Uterus (tissue), 4 donors: Measurements from ENCODE around the gene OAS3. TPM values are rescaled to one million over a fixed set of nuclear protein-coding genes. Genes with fewer than 3 reads are reported as not detected.
"Not testable (repeated sequence)": the region's sequence is repeated elsewhere in the genome, so short reads cannot be mapped to it uniquely, and the experiment has no call there.

Source experiments
- DNase-seq, 2 donors: peaks; one replicate each; pipeline ENCODE4 v3.0.0-alpha.2; 2019 to 2020
- H3K27ac ChIP-seq, 2 donors: fragments of 200-600 bp; sonication (generic); 1 replicate in 1 of 2; 2 replicates in 1 of 2; pipeline ENCODE4 v1.5.1; 2016 to 2018
- H3K27me3 ChIP-seq, 2 donors: fragments of 200-600 bp; sonication (generic); one replicate each; pipeline ENCODE4 v1.5.1; 2018 to 2019; ENCODE audit warnings: control low read depth in 1 of 2
- H3K36me3 ChIP-seq, 2 donors: fragments of 200-600 bp; sonication (generic); one replicate each; pipeline ENCODE4 v1.5.1; 2019; ENCODE audit warnings: control low read depth in 1 of 2
- H3K4me1 ChIP-seq, 2 donors: fragments of 200-600 bp; sonication (generic); one replicate each; pipeline ENCODE4 v1.5.1; 2018 to 2019; ENCODE audit warnings: control low read depth in 1 of 2
- H3K4me3 ChIP-seq, 2 donors: fragments of 200-600 bp; sonication (generic); 1 replicate in 1 of 2; 2 replicates in 1 of 2; pipeline ENCODE4 v1.5.1; 2018 to 2019; ENCODE audit warnings: mild to moderate bottlenecking in 1 of 2
- H3K9me3 ChIP-seq, 2 donors: fragments of 200-600 bp; sonication (generic); one replicate each; pipeline ENCODE4 v1.5.1; 2019; ENCODE audit warnings: control low read depth in 1 of 2
- POLR2A ChIP-seq, 2 donors: fragments of 450-650 bp; IDR thresholded peaks; one replicate each; pipeline ENCODE4 v1.6.1; 2016; ENCODE audit warnings: antibody characterized with exemption in 2 of 2, mild to moderate bottlenecking in 1 of 2, moderate library complexity in 1 of 2
- intact Hi-C: fragments of 100-400 bp; cut with DNase I; formaldehyde crosslinking; loops from one replicate; pipeline ENCODE4 v1.15.1; 2023; ENCODE audit warnings: low total_unique reads
- total RNA-seq, 4 donors: library from RNA; depleted of rRNA in 3 of 4; stranded (reverse); fragments of >200 nt in 3 of 4; gene quantifications; one replicate each; pipeline versions ENCODE4 v1.1.0 to v1.2.4, GENCODE V29; 2014 to 2023
- TF ChIP-seq, protein P1 (sequence below), 4 experiments: fragments of 200-600 bp in 2 of 4; fragments of 450-650 bp in 2 of 4; sonication (generic) in 2 of 4; IDR thresholded peaks; one replicate each; pipeline ENCODE4 v1.5.1; 2016 to 2019; ENCODE audit warnings: antibody characterized with exemption in 4 of 4, mild to moderate bottlenecking in 2 of 4, moderate library complexity in 1 of 4
- donor health status: DM: yes; HTN: yes; CAD: no.

Gene OAS3
- total RNA-seq, 4 donors from 2014 or later = 2.1 to 22.8 (median 8.9) TPM

DNA sequence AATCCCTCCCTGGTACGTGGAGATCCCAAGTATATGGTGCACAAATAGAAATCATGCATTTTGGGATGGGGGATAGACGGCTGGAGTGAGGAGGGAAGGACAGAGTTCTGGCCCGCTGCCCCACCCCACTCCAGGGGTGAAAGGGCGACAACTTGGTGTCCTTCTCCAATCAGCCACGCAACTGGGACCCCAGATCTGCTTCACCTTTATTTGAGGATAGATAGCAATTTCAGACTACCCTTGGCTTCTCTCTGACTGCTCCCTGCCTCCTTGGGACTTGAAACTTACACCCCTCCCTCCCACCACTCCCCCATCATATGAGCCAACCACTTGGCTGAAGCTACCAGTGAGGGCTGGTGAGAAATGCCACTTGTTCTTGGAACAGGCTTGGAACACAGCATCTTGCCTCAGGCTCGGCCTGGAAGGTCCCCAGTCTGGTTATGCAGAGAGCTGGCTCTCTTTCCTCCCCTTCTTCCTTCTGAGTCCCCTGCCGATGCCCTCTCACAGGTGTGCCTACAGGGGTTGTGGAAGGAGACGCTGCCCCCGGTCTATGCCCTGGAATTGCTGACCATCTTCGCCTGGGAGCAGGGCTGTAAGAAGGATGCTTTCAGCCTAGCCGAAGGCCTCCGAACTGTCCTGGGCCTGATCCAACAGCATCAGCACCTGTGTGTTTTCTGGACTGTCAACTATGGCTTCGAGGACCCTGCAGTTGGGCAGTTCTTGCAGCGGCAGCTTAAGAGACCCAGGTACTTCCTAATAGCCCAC lies 8.1 kb downstream of the OAS3 start:
- no peaks in the 10 kb centered on the region for H3K9me3 ChIP-seq
- H3K27ac ChIP-seq = no peak overlapping the region
- H3K4me3 ChIP-seq = no peak overlapping the region
- DNase-seq = no peak
- H3K4me1 ChIP-seq = no peaks in the 10 kb centered on the region
- H3K27me3 ChIP-seq = no peaks in the 10 kb centered on the region
- no peaks in the 10 kb centered on the region for H3K36me3 ChIP-seq
- intact Hi-C loops = no loop called here
- TF ChIP-seq, protein P1, sequence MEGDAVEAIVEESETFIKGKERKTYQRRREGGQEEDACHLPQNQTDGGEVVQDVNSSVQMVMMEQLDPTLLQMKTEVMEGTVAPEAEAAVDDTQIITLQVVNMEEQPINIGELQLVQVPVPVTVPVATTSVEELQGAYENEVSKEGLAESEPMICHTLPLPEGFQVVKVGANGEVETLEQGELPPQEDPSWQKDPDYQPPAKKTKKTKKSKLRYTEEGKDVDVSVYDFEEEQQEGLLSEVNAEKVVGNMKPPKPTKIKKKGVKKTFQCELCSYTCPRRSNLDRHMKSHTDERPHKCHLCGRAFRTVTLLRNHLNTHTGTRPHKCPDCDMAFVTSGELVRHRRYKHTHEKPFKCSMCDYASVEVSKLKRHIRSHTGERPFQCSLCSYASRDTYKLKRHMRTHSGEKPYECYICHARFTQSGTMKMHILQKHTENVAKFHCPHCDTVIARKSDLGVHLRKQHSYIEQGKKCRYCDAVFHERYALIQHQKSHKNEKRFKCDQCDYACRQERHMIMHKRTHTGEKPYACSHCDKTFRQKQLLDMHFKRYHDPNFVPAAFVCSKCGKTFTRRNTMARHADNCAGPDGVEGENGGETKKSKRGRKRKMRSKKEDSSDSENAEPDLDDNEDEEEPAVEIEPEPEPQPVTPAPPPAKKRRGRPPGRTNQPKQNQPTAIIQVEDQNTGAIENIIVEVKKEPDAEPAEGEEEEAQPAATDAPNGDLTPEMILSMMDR (IDR thresholded peaks at IDR 0.05) = no peak
- no peak for TF ChIP-seq POLR2A (IDR thresholded peaks at IDR 0.05)

DNA sequence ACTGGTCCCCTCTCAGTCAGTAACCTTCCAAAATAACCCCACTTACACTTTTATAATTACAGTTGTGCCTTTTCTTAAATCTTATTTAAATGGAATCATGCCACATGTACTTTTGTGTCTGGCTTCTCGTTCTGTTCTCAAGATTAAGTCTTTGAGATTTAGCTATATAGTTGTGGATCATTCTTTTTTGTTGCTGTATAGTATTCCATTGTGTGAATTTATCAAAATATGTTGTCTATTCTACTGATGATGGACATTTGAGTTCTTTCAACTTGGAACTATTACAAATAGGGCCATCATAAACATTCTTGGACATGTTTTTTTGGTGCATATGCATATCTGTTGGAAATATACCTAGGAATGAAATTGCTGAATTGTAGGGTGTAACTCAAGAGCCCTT lies 9.0 kb downstream of the OAS3 start:
- H3K4me3 ChIP-seq = no peak overlapping the region
- TF ChIP-seq, protein P1 (IDR thresholded peaks at IDR 0.05) = no peak
- no peak for TF ChIP-seq POLR2A (IDR thresholded peaks at IDR 0.05)
- H3K36me3 ChIP-seq = no peaks in the 10 kb centered on the region
- no peaks in the 10 kb centered on the region for H3K27me3 ChIP-seq
- no peaks in the 10 kb centered on the region for H3K9me3 ChIP-seq
- no peak for DNase-seq
- intact Hi-C loops = no loop called here
- no peak overlapping the region for H3K27ac ChIP-seq
- H3K4me1 ChIP-seq = no peaks in the 10 kb centered on the region

DNA sequence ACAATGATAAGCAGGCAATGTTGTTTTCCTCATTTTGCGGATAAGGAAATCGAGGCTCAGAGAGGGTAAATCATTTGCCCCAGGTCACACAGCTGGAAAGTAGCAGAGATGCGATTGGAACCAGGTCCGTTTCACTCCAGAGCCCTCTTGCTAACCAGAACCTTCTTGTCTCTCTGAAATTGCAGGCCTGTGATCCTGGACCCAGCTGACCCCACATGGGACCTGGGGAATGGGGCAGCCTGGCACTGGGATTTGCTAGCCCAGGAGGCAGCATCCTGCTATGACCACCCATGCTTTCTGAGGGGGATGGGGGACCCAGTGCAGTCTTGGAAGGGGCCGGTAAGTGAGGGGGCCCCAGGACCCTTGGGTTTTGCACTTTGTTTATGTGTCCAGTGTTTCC lies 9.5 kb downstream of the OAS3 start:
- H3K4me3 ChIP-seq = no peak overlapping the region
- H3K9me3 ChIP-seq = no peaks in the 10 kb centered on the region
- DNase-seq = no peak
- intact Hi-C loops = no loop called here
- H3K36me3 ChIP-seq = no peaks in the 10 kb centered on the region
- H3K27me3 ChIP-seq = no peaks in the 10 kb centered on the region
- H3K4me1 ChIP-seq = no peaks in the 10 kb centered on the region
- TF ChIP-seq, protein P1 (IDR thresholded peaks at IDR 0.05) = no peak
- no peak for TF ChIP-seq POLR2A (IDR thresholded peaks at IDR 0.05)
- H3K27ac ChIP-seq = no peak overlapping the region

DNA sequence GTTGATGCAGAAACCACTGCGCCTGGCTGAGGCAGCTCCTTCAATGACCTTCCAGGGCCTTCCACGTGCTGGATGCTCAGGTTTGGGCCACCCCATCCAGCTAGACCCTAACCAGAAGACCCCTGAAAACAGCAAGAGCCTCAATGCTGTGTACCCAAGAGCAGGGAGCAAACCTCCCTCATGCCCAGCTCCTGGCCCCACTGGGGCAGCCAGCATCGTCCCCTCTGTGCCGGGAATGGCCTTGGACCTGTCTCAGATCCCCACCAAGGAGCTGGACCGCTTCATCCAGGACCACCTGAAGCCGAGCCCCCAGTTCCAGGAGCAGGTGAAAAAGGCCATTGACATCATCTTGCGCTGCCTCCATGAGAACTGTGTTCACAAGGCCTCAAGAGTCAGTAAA lies 10.5 kb downstream of the OAS3 start:
- Histone ChIP-seq H3K4me1 (no peaks in the 10 kb centered on the region), H3K36me3 (no peaks in the 10 kb centered on the region)

DNA sequence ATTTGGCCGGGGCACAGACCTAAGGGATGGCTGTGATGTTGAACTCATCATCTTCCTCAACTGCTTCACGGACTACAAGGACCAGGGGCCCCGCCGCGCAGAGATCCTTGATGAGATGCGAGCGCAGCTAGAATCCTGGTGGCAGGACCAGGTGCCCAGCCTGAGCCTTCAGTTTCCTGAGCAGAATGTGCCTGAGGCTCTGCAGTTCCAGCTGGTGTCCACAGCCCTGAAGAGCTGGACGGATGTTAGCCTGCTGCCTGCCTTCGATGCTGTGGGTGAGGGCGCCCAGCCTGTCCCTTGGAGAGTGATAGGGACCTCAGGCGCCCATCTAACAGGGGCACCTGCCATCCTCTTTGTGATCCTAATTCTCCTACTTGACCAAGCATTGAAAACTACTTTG lies 12.4 kb downstream of the OAS3 start:
- TF ChIP-seq, protein P1 (IDR thresholded peaks at IDR 0.05) = no peak
- TF ChIP-seq POLR2A (IDR thresholded peaks at IDR 0.05) = no peak
- Histone ChIP-seq H3K4me3 (no peak overlapping the region), H3K9me3 (no peaks in the 10 kb centered on the region), H3K4me1 (no peaks in the 10 kb centered on the region), H3K27me3 (no peaks in the 10 kb centered on the region), H3K27ac (no peak overlapping the region), H3K36me3 (no peaks in the 10 kb centered on the region)
- no peak for DNase-seq
- intact Hi-C loops = no loop called here

More for the DNA sequence above, 10.5 kb downstream of the OAS3 start:
- H3K27me3 ChIP-seq = no peaks in the 10 kb centered on the region
- no peaks in the 10 kb centered on the region for H3K9me3 ChIP-seq
- intact Hi-C loops = no loop called here
- no peak overlapping the region for H3K27ac ChIP-seq
- H3K4me3 ChIP-seq = no peak overlapping the region
- TF ChIP-seq, protein P1 (IDR thresholded peaks at IDR 0.05) = no peak
- TF ChIP-seq POLR2A (IDR thresholded peaks at IDR 0.05) = no peak
- no peak for DNase-seq

DNA sequence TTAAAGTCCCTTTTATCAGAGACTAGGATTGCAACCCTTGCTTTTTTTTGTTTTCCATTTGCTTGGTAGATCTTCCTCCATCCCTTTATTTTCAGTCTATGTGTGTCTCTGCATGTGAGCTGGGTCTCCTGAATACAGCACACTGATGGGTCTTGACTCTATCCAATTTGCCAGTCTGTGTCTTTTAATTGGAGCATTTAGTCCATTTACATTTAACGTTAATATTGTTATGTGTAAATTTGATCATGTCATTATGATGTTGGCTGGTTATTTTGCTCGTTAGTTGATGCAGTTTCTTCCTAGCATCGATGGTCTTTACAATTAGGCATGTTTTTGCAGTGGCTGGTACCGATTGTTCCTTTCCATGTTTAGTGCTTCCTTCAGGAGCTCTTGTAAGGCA lies 18.9 kb downstream of the OAS3 start:
- intact Hi-C loops, H3K36me3 ChIP-seq: not testable (repeated sequence)

More for the DNA sequence above, 18.9 kb downstream of the OAS3 start:
- not testable (repeated sequence) for DNase-seq, H3K27me3 ChIP-seq, H3K4me1 ChIP-seq, H3K9me3 ChIP-seq, H3K4me3 ChIP-seq, H3K27ac ChIP-seq
